Transverse colon (tissue), 4 donors: ENCODE measurements around the gene GET3. TPM values are rescaled to one million over a fixed set of nuclear protein-coding genes. Genes with fewer than 3 reads are reported as not detected.

ENCODE experiments used
- DNase-seq: peaks from one replicate; pipeline ENCODE4 v3.0.0-alpha.2; 2019
- H3K27ac ChIP-seq, 4 donors: fragments of 200-600 bp; sonication (generic); 2 replicates each; pipeline ENCODE4 v1.5.1; 2016 to 2018; ENCODE audit warnings: inconsistent platforms in 4 of 4
- H3K27me3 ChIP-seq: fragments of 200-600 bp; sonication (generic); 2 replicates; pipeline ENCODE4 v1.5.1; 2017; ENCODE audit warnings: inconsistent platforms
- H3K36me3 ChIP-seq, 4 donors: fragments of 200-600 bp; sonication (generic); 2 replicates each; pipeline ENCODE4 v1.5.1; 2017 to 2019; ENCODE audit warnings: inconsistent platforms in 4 of 4
- H3K4me1 ChIP-seq, 4 donors: fragments of 200-600 bp; sonication (generic); 2 replicates each; pipeline ENCODE4 v1.5.1; 2017 to 2020; ENCODE audit warnings: inconsistent platforms in 4 of 4
- H3K4me3 ChIP-seq, 4 donors: fragments of 200-600 bp; sonication (generic); 1 replicate in 1 of 4; 2 replicates in 3 of 4; pipeline versions ENCODE4 v1.5.1 to v1.6.1; 2017 to 2019; ENCODE audit warnings: inconsistent platforms in 4 of 4
- H3K9me3 ChIP-seq, 2 donors: fragments of 200-600 bp; sonication (generic); 2 replicates each; pipeline ENCODE4 v1.5.1; 2017 to 2019; ENCODE audit warnings: inconsistent platforms in 2 of 2
- CTCF ChIP-seq, 5 experiments: fragments of 200-600 bp in 3 of 5; fragments of 450-650 bp in 2 of 5; sonication (generic) in 3 of 5; IDR thresholded peaks; 1 replicate in 2 of 5; 2 replicates in 3 of 5; pipeline ENCODE4 v1.5.1; 2016 to 2017; ENCODE audit warnings: antibody characterized with exemption in 5 of 5, inconsistent platforms in 3 of 5, mild to moderate bottlenecking in 2 of 5, moderate library complexity in 1 of 5
- EP300 ChIP-seq: sonication (generic); formaldehyde crosslinking; IDR thresholded peaks from one replicate; pipeline ENCODE4 v1.6.1; 2017; ENCODE audit warnings: antibody characterized with exemption, low read depth
- POLR2A ChIP-seq: fragments of 450-650 bp; IDR thresholded peaks from one replicate; pipeline ENCODE4 v1.6.1; 2016; ENCODE audit warnings: antibody characterized with exemption, mild to moderate bottlenecking, moderate library complexity
- POLR2AphosphoS5 ChIP-seq, 3 donors: sonication (generic); formaldehyde crosslinking; IDR thresholded peaks; one replicate each; pipeline ENCODE4 v1.6.1; 2016; ENCODE audit warnings: antibody characterized with exemption in 3 of 3
- WGBS, 2 donors: methylation state at CpG; one replicate each; pipeline ENCODE4 v1.1.5; 2018; ENCODE audit warnings: low coverage in 1 of 2; 5-methylcytosine and 5-hydroxymethylcytosine counted together
- in situ Hi-C, 4 donors: fragments of 200-750 bp; cut with MboI; loops; one replicate each; pipeline versions ENCODE4 v1.15.0 to v1.15.1; 2017; ENCODE audit warnings: low sequenced_read_pairs in 3 of 4, low pct_ligation_motif_present in 1 of 4, low pct_unique_long_range_greater_than_20kb in 1 of 4
- intact Hi-C: fragments of 100-400 bp; cut with DNase I; formaldehyde crosslinking; loops from one replicate; pipeline ENCODE4 v1.15.1; 2023; ENCODE audit warnings: low total_unique reads
- total RNA-seq, 4 donors: library from RNA; depleted of rRNA; stranded (reverse); fragments of >200 nt; gene quantifications; one replicate each; pipeline ENCODE4 v1.1.0, GENCODE V29; 2016

GET3 gene
- total RNA-seq, 4 donors from 2014 or later: 18.3 to 75.2 (median 43.6) TPM

- intact Hi-C loops (no loop called here), in situ Hi-C loops (no loop called here)
- Histone ChIP-seq H3K4me3 (peak overlapping the region; percentile 57 to 85 (median 80)), H3K36me3 (peaks cover 0 to 6% (median 0%) of the 10 kb centered on the region in 4 donors), H3K4me1 (peaks cover 17 to 37% (median 25%) of the 10 kb centered on the region in 4 donors), H3K27me3 (no peaks in the 10 kb centered on the region), H3K27ac (peak overlapping the region; percentile 85 to 90 (median 90)), H3K9me3 (no peaks in the 10 kb centered on the region)
- WGBS, 2 donors: 0 to 12% methylated on average over 1 to 13 of the region's 13 CpGs
- TF ChIP-seq EP300 (no peak), CTCF (IDR thresholded peaks at IDR 0.05) (no peak), POLR2AphosphoS5 (IDR thresholded peaks at IDR 0.05) (no peak), POLR2A (no peak)
- no peak for DNase-seq
Measured at GRCh38 chr19:12737835-12738351, 596 bp downstream of the GET3 start.

- Histone ChIP-seq H3K4me1 (peaks cover 0 to under 1% (median 0%) of the 10 kb centered on the region in 4 donors), H3K36me3 (peaks cover 0 to 24% (median 12%) of the 10 kb centered on the region in 4 donors), H3K9me3 (no peaks in the 10 kb centered on the region), H3K27me3 (no peaks in the 10 kb centered on the region), H3K27ac (no peak overlapping the region), H3K4me3 (no peak overlapping the region)
- TF ChIP-seq POLR2A (no peak), EP300 (no peak)
- DNase-seq: no peak
- intact Hi-C loops: no loop called here
- in situ Hi-C loops: no loop called here
- WGBS, 2 donors: 87% methylated on average over 22 of the region's 22 CpGs; no CpG with 5 or more reads in 1 of the 2 donors
Measured at GRCh38 chr19:12745166-12745897, 8.0 kb downstream of the GET3 start.

DNA sequence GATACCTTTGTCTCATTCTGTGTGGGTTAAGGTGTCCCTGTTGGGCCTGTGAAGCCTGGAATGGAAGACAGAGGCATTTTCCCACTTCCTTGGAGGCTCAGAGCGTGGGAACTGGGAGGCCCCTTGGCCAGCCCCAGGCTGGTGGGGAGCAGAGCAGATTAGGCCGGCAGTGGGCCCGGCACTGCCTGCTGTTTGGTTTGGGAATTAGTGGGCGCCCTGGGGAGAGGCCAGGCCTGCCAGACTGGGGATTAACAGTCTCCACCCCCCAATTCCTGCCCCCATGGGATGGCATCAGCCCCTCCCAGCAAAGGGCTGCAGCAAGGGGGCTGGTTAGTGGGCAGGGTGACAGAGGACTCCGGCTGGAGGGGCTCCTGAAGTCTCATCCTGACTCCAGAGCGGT is 11.2 kb downstream of the GET3 start:
- peaks cover 19% of the 10 kb centered on the region for H3K27me3 ChIP-seq
- 100% methylated on average over 2 of the region's 6 CpGs; no CpG with 5 or more reads in 1 of the 2 donors for WGBS, 2 donors
- DNase-seq: no peak
- H3K27ac ChIP-seq: peak overlapping the region; percentile 50 to 57 (median 52)
- no peaks in the 10 kb centered on the region for H3K9me3 ChIP-seq
- in situ Hi-C loops: no loop called here
- TF ChIP-seq CTCF (IDR thresholded peaks at IDR 0.05) (no peak), POLR2A (no peak), POLR2AphosphoS5 (IDR thresholded peaks at IDR 0.05) (no peak), EP300 (no peak)
- peaks cover 0 to 22% (median 12%) of the 10 kb centered on the region in 4 donors for H3K36me3 ChIP-seq
- H3K4me3 ChIP-seq: no peak overlapping the region
- intact Hi-C loops: no loop called here
- H3K4me1 ChIP-seq: peaks cover 0 to 5% (median 0%) of the 10 kb centered on the region in 4 donors

GRCh38 chr19:12749938-12750521 is 12.7 kb downstream of the GET3 start:
- intact Hi-C loops (no loop called here), in situ Hi-C loops (loop anchor here in 1 of 4 donors (10.0 kb wide), 1 partner anchor 95 kb away; no protein-coding TSS in a partner anchor)
- DNase-seq: peak; percentile 69

More at GRCh38 chr19:12749938-12750521, 12.7 kb downstream of the GET3 start:
- Histone ChIP-seq H3K36me3 (peaks cover 0 to 21% (median 11%) of the 10 kb centered on the region in 4 donors), H3K27ac (peak overlapping the region; percentile 50 to 57 (median 55)), H3K27me3 (peaks cover 19% of the 10 kb centered on the region), H3K4me3 (no peak overlapping the region), H3K9me3 (no peaks in the 10 kb centered on the region), H3K4me1 (peaks cover 0 to 5% (median 0%) of the 10 kb centered on the region in 4 donors)
- WGBS, 2 donors: 22% methylated on average over 23 of the region's 24 CpGs; no CpG with 5 or more reads in 1 of the 2 donors
- peak; percentile 36 for TF ChIP-seq POLR2A
- peak; percentile 93 for TF ChIP-seq EP300
- no peak for TF ChIP-seq CTCF (IDR thresholded peaks at IDR 0.05)
- peak; percentile 40 to 78 (median 76) for TF ChIP-seq POLR2AphosphoS5 (IDR thresholded peaks at IDR 0.05)
